Measurements from ENCODE around the gene RNU6-1.

RNU6-1 gene

DNA sequence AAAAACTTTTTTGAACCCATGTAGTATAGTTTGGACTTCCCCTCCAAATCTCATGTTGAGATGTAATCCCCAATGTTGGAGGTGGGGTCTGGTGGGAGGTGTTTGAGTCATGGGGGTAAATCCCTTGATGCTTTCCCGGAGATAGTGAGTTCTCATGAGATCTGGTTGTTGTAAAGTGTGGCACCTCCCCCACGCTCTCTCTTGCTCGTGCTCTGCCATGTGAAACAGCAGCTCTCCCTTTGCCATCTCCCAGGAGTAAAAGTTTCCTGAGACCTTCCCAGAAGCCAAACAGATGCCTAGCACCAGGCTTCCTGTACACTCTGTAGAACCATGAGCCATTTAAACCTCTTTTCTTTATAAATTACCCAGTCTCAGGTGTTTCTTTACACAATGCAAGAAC is 16.0 kb upstream of the RNU6-1 start:
- no peak for DNase-seq

DNA sequence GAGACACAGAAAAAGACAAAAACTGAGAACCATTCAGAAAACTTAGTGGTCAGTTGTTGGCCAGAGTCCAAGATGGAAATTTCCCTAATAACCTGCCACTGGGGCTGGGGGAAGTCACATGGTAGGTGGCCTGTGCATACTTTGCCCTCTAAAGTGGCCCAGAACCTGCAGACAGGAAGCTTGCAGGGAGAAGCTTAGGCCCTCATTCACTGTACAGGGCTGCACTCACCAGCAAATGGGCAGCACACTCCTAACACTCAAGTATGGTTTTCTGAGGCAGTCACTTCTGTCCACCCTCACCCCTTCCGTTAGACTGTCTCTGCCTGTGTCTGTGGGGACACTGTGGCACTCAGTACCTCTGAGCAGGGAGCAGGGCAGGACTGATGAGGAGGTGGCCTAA is 14.5 kb upstream of the RNU6-1 start:
- DNase-seq = no peak

- DNase-seq = no peak
Measured at GRCh38 chr15:67853454-67853853, 13.6 kb upstream of the RNU6-1 start.

GRCh38 chr15:67852418-67852817 is 12.6 kb upstream of the RNU6-1 start:
- no peak for DNase-seq

DNA sequence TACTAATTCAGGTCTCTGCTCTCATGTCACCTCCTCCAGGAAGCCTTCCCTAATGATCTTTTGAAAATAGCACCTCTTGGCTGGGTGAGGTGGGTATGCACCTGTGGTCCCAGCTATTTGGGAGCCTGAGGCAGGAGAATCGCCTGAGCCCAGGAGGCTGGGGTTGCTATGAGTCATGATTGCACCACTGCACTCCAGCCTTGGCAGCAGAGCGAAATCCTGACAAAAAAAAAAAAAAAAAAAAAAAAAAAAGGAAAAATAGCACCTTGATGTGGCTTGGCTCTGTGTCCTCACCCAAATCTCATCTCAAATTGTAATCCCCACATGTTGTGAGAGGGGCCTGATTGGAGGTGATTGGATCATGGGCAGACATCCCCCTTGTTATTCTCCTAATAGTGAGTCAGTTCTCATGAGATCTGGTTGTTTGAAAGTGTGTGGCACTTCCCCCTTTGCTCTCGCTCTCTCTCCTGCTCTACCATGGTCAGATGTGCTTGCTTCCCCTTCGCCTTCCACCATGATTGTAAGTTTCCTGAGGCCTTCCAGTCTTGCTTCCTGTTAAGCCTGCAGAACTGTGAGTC is 11.2 kb upstream of the RNU6-1 start:
- no peak for DNase-seq

- DNase-seq = no peak
Measured at GRCh38 chr15:67850336-67850735, 10.5 kb upstream of the RNU6-1 start.

DNA sequence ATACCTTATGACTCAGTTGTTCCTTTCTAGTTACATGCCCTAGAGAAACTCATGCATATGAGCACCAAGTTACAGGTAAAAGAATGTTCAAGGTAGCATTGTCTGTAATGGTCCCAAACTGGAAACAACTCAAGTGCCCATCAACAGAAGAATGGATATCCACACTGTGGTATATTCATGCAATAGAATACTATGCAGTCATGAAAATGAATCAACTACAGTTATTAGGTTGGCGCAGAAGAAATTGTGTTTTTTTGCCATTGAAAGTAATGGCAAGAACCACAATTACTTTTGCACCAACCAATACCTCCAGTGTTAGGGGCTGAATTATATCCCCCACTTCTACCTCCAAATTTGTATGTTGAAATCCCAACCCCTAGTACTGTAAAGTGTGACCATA is 9.7 kb upstream of the RNU6-1 start:
- DNase-seq = no peak

GRCh38 chr15:67845974-67846373 is 6.1 kb upstream of the RNU6-1 start:
- DNase-seq = no peak

DNA sequence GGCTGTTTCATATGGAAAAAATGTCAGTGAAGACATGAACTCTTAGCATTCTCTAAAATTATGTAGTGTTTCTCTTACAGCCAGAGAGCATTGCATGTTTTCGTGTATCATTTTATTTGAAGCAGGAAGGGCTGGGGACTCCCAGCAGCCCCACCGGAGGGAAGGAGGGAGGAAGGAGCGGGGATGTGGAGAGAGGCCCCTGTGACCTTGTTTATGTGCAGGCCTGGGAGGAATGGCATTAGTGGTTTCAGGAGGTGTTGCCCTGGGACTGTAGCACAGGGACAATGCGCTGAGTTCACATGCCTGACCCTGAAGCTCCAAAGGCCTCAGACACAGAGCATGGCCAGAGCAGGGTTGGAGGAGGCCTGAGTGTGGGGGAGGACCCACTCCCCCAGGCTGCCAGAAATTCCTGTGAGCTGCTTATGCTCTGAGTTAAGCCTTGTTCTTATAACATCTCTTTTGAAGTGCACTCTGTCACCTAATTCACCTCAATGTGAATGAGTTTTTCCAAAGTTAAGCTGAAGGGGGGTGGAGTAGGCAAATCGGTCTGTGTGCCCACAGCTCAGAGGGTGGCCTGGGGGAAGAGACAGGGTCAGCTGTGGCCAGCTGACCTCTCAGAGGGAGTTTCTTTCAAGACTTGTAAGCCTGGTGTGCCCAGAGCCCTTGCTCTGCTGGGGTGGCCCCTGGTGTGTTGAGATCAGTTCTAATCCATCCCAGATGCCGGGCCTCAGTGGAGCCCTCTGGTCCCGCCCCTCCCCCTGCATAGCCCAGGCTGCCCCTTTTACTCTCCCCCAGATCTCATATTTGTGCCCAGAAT is 3.9 kb upstream of the RNU6-1 start:
- DNase-seq = no peak

DNA sequence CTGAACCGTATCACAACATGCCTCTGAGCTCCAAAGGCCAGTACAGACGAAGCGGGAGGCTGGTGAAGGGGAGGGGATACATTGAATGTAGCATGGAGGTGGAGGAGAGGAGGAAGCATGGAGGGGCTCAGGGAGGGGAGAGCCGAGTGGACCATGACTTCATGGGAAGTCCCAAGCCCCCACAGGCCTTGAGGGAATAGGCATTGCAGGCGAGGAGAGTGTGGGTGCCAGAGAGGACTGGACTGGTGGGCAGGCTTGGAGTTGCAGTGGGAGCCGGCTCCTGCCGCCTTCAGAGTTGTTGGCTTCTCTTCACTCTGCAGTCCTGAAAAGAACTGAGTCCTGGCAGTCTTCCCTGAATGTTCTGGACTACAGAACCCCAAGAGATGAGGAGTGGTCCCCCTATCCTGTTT is 3.3 kb upstream of the RNU6-1 start:
- no peak for DNase-seq

DNA sequence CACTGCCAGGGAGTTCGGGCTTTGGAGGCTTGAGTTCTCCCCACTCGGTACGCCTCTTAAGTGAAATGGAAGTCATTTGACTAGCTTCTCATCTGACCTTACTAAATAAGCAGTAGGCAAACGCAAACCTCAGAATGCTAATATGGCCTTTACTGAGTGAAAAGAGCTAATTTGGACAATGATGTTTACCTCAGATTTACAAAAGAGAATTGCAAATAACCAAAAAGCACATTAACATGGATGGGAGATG is 1.6 kb upstream of the RNU6-1 start:
- DNase-seq = no peak

- DNase-seq = no peak
Measured at GRCh38 chr15:67840749-67841512, 1.1 kb upstream of the RNU6-1 start.

- DNase-seq = no peak
Measured at GRCh38 chr15:67839499-67839928, 331 bp downstream of the RNU6-1 start.

DNA sequence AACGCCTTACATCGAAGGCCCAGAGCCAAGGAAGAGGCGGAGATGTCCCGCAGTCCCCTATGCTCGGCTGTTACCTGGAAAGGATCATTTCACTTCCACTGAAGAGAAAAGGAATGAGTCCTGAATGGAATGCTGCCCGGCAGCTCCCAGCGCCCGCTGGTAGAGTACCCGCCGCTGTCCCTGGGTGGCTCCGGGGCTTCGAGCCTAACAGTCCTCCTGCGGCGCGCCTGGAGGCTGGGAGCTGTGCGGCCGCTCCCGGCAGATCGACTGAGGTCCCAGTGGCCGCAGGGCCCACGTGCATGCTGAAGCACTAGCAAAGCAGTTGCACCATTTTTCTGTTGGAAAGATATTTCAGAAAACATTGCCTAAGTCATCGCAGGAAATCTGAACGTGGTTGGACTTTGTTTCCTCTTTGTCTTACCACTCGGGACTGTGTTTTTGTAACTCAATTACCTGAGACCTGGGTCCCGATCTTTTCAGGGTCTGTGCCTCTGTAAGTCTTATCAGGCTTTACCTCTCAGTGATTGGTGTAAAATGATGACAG is 984 bp downstream of the RNU6-1 start:
- no peak for DNase-seq

- no peak for DNase-seq
Measured at GRCh38 chr15:67836955-67837354, 2.9 kb downstream of the RNU6-1 start.

DNA sequence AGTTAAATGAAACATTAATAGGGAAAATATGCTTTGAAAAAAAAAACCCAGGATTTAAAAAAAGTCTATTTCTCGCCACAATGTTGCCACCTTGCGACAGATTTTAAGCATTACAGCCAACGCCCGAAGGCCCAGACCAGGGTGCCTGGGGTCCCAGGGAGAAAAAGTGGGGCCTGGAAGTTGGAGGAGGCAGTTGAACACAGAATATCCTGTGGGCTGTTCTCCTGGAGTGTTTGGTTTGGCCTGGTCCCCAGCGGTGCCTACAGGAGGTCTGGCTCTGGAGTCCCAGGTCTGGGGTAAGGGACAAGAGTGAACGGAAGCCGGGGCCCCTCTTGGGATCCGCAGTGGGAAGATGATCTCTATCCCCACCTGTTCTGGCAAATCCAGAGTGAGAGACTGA is 3.4 kb downstream of the RNU6-1 start:
- DNase-seq = peak; percentile 52

DNA sequence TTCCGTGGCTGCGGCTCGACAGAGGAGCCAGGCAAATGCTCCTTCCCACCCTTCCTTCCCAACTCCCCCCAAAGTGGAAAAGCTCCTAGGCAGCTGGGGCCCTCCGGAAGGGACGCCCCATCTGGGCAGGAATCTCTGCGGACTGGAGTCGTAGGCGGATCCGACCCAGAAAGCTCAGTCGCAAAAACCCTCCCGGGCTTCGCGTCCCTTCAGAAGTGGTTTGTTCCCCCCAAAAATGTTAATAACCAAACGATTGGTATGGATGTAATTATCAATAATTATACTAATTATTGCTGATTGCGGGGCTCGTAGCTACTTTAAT is 3.8 kb downstream of the RNU6-1 start:
- no peak for DNase-seq

- no peak for DNase-seq
Measured at GRCh38 chr15:67835297-67836133, 4.3 kb downstream of the RNU6-1 start.

- DNase-seq = no peak
Measured at GRCh38 chr15:67834581-67835296, 5.1 kb downstream of the RNU6-1 start.

- DNase-seq = peak; percentile 32
Measured at GRCh38 chr15:67833710-67834511, 5.9 kb downstream of the RNU6-1 start.

GRCh38 chr15:67832897-67833709 is 6.7 kb downstream of the RNU6-1 start:
- no peak for DNase-seq
